HepG2 (cell line): ENCODE data around the gene SMYD1. TPM values are rescaled to one million over a fixed set of nuclear protein-coding genes. Genes with fewer than 3 reads are reported as not detected.

Source experiments
- AGO2 ChIP-seq: fragments of 200-400 bp; formaldehyde crosslinking; optimal IDR thresholded peaks from 2 replicates; pipeline ENCODE3; 2017; ENCODE audit warnings: mild to moderate bottlenecking, low read depth, low read length, moderate library complexity
- AKAP8 ChIP-seq: sonication (generic); formaldehyde crosslinking; IDR thresholded peaks from 2 replicates; pipeline ENCODE4 v1.5.1; 2020; ENCODE audit warnings: mild to moderate bottlenecking, missing genetic modification reagents
- ATF7 ChIP-seq, 2 experiments: fragments of 450-650 bp in 1 of 2; sonication (generic) in 1 of 2; formaldehyde crosslinking in 1 of 2; IDR thresholded peaks; 2 replicates each; pipeline versions ENCODE4 v1.4.0 to v1.6.1; 2016 to 2020; ENCODE audit warnings: antibody characterized with exemption in 1 of 2, mild to moderate bottlenecking in 1 of 2, missing genetic modification reagents in 1 of 2
- BHLHE40 ChIP-seq: IDR thresholded peaks from 2 replicates; pipeline ENCODE4 v1.6.1; 2011; ENCODE audit warnings: low read length, improper control_type of control experiment
- CREM ChIP-seq, 2 experiments: sonication (generic) in 1 of 2; formaldehyde crosslinking in 1 of 2; IDR thresholded peaks; 2 replicates each; pipeline versions ENCODE4 v1.4.0 to v1.6.1; 2016 to 2020; ENCODE audit warnings: antibody characterized with exemption in 1 of 2, mild to moderate bottlenecking in 1 of 2, missing genetic modification reagents in 1 of 2
- GTF2F1 ChIP-seq: fragments of 150-350 bp; IDR thresholded peaks from 2 replicates; pipeline ENCODE4 v1.6.1; 2014; ENCODE audit warnings: low read length
- KDM4B ChIP-seq: sonication (generic); formaldehyde crosslinking; IDR thresholded peaks from 2 replicates; pipeline ENCODE4 v1.4.0; 2020; ENCODE audit warnings: missing genetic modification reagents
- MTA1 ChIP-seq: sonication (generic); formaldehyde crosslinking; IDR thresholded peaks from 2 replicates; pipeline ENCODE4 v1.4.0; 2020; ENCODE audit warnings: missing genetic modification reagents, mild to moderate bottlenecking, borderline replicate concordance
- NFIC ChIP-seq: IDR thresholded peaks from 2 replicates; pipeline ENCODE4 v1.6.1; 2012; ENCODE audit warnings: mild to moderate bottlenecking, low read length, inconsistent platforms
- NFKB2 ChIP-seq: sonication (generic); formaldehyde crosslinking; IDR thresholded peaks from 2 replicates; pipeline ENCODE4 v1.4.0; 2020; ENCODE audit warnings: missing genetic modification reagents, borderline replicate concordance
- PATZ1 ChIP-seq: sonication (generic); formaldehyde crosslinking; IDR thresholded peaks from 2 replicates; pipeline ENCODE4 v1.4.0; 2020; ENCODE audit warnings: missing genetic modification reagents
- POLR2AphosphoS5 ChIP-seq: IDR thresholded peaks from 2 replicates; pipeline ENCODE4 v1.6.1; 2012; ENCODE audit warnings: low read depth, low read length
- POLR2G ChIP-seq: fragments of 200-400 bp; formaldehyde crosslinking; IDR thresholded peaks from 2 replicates; pipeline ENCODE4 v1.6.1; 2018; ENCODE audit warnings: mild to moderate bottlenecking, low read depth, low read length, moderate library complexity
- SMARCC2 ChIP-seq: fragments of 450-650 bp; IDR thresholded peaks from 2 replicates; pipeline ENCODE4 v1.6.1; 2017; ENCODE audit warnings: antibody characterized with exemption, mild to moderate bottlenecking
- THRA ChIP-seq: sonication (generic); formaldehyde crosslinking; IDR thresholded peaks from 2 replicates; pipeline ENCODE4 v1.4.0; 2020; ENCODE audit warnings: missing genetic modification reagents, borderline replicate concordance
- THYN1 ChIP-seq: sonication (generic); formaldehyde crosslinking; IDR thresholded peaks from 2 replicates; pipeline ENCODE4 v1.8.1; 2023; ENCODE audit warnings: low read depth, mild to moderate bottlenecking, moderate library complexity, missing genetic modification reagents, borderline replicate concordance
- ZBTB14 ChIP-seq: sonication (generic); formaldehyde crosslinking; IDR thresholded peaks from 2 replicates; pipeline ENCODE4 v1.4.0; 2020; ENCODE audit warnings: missing genetic modification reagents
- ZNF138 ChIP-seq: sonication (generic); formaldehyde crosslinking; IDR thresholded peaks from 2 replicates; pipeline ENCODE4 v1.5.0; 2020; ENCODE audit warnings: mild to moderate bottlenecking, low read depth, missing genetic modification reagents
- ZNF317 ChIP-seq: sonication (generic); formaldehyde crosslinking; IDR thresholded peaks from 2 replicates; pipeline ENCODE4 v1.5.0; 2020; ENCODE audit warnings: mild to moderate bottlenecking, missing genetic modification reagents
- ZNF331 ChIP-seq: sonication (generic); formaldehyde crosslinking; IDR thresholded peaks from 2 replicates; pipeline ENCODE4 v1.4.0; 2020; ENCODE audit warnings: missing genetic modification reagents
- ZNF451 ChIP-seq: sonication (generic); formaldehyde crosslinking; IDR thresholded peaks from 2 replicates; pipeline ENCODE4 v1.5.0; 2020; ENCODE audit warnings: mild to moderate bottlenecking, missing genetic modification reagents
- ZNF576 ChIP-seq: sonication (generic); formaldehyde crosslinking; IDR thresholded peaks from 2 replicates; pipeline ENCODE4 v1.4.0; 2020; ENCODE audit warnings: mild to moderate bottlenecking, missing genetic modification reagents
- ZNF773 ChIP-seq: sonication (generic); formaldehyde crosslinking; IDR thresholded peaks from 2 replicates; pipeline ENCODE4 v1.4.0; 2020; ENCODE audit warnings: missing genetic modification reagents, borderline replicate concordance
- ZNF776 ChIP-seq: sonication (generic); formaldehyde crosslinking; IDR thresholded peaks from 2 replicates; pipeline ENCODE4 v1.4.0; 2020; ENCODE audit warnings: mild to moderate bottlenecking, missing genetic modification reagents
- ZSCAN25 ChIP-seq: sonication (generic); formaldehyde crosslinking; IDR thresholded peaks from 2 replicates; pipeline ENCODE4 v1.8.0; 2022; ENCODE audit warnings: mild to moderate bottlenecking, missing genetic modification reagents
- polyA plus RNA-seq, 8 experiments: library from polyadenylated mRNA; depleted of rRNA in 3 of 8; stranded (reverse) in 7 of 8; unstranded in 1 of 8; fragments of >200 nt; fragmentation: Illumina TruSeq in 4 of 8; extraction: Trizol in 4 of 8; gene quantifications; 2 replicates each; pipeline versions ENCODE4 v1.2.1 to v1.2.3, GENCODE V29; 2011 to 2016; ENCODE audit warnings: low read depth in 4 of 8, missing spikeins in 1 of 8, mixed read lengths in 1 of 8; ENCODE audit not compliant: insufficient read depth in 1 of 8
- total RNA-seq, 5 experiments: library from RNA; depleted of rRNA; stranded (reverse); fragments of >200 nt; fragmentation: Illumina TruSeq; extraction: Trizol; gene quantifications; 2 replicates each; pipeline ENCODE4 v1.2.3, GENCODE V29; 2016; ENCODE audit warnings: low read depth in 1 of 5

SMYD1 gene
- total and polyA plus RNA-seq, 2 of the 13 experiments (the other 11 are each of a cell fraction or from before 2014, with no cell fraction given) = not detected

- TF ChIP-seq ZBTB14 = no peak
- 0 out of 2 replicates have a peak, but pooled peaks have one; percentile 22 for TF ChIP-seq ZNF776
- peak; percentile 89 for TF ChIP-seq AGO2
- TF ChIP-seq AKAP8 (CRISPR knock-in tag) = peak; percentile 59; the same call in 1 of the 2 replicates
- 0 out of 2 replicates have a peak, but pooled peaks have one; percentile 38 for TF ChIP-seq ZNF576 (CRISPR knock-in tag)
- no peak for TF ChIP-seq KDM4B (CRISPR knock-in tag)
- TF ChIP-seq POLR2G = peak; percentile 68
- no peak for TF ChIP-seq THRA (CRISPR knock-in tag)
- no peak for TF ChIP-seq ZNF331 (CRISPR knock-in tag)
- TF ChIP-seq NFKB2 (CRISPR knock-in tag) = 0 out of 2 replicates have a peak, but pooled peaks have one; percentile 18
- no peak for TF ChIP-seq BHLHE40
- no peak for TF ChIP-seq ATF7 (IDR thresholded peaks at IDR 0.05)
- TF ChIP-seq ATF7 (CRISPR knock-in tag; IDR thresholded peaks at IDR 0.05) = no peak
- TF ChIP-seq MTA1 = no peak
- TF ChIP-seq NFIC = 0 out of 2 replicates have a peak, but pooled peaks have one; percentile 43
- TF ChIP-seq SMARCC2 = no peak
- no peak for TF ChIP-seq ZSCAN25 (CRISPR knock-in tag)
- no peak for TF ChIP-seq ZNF138 (CRISPR knock-in tag)
- TF ChIP-seq CREM (IDR thresholded peaks at IDR 0.05) = no peak
- no peak for TF ChIP-seq CREM (CRISPR knock-in tag; IDR thresholded peaks at IDR 0.05)
- no peak for TF ChIP-seq ZNF773 (CRISPR knock-in tag)
- 0 out of 2 replicates have a peak, but pooled peaks have one; percentile 23 for TF ChIP-seq PATZ1
- TF ChIP-seq THYN1 = no peak
- TF ChIP-seq POLR2AphosphoS5 = peak; percentile 52
- TF ChIP-seq GTF2F1 = no peak
- TF ChIP-seq ZNF451 (CRISPR knock-in tag) = no peak
- TF ChIP-seq ZNF317 (CRISPR knock-in tag) = no peak
Observed at GRCh38 chr2:88123975-88124917, 56.6 kb downstream of the SMYD1 start (continued).
